GM06990 (cell line): Measurements from ENCODE around the gene FAM170B.

Experiments
- DNase-seq: peaks from one replicate; pipeline ENCODE4 v3.0.0-alpha.2; 2011; ENCODE audit not compliant: insufficient read length; ENCODE audit errors: extremely low read depth
- H3K27me3 ChIP-seq: replicated peaks from 2 replicates; pipeline ENCODE4 v1.6.0; 2011; ENCODE audit warnings: low read length; ENCODE audit not compliant: control insufficient read depth, insufficient read depth
- H3K36me3 ChIP-seq: 2 replicates; pipeline ENCODE4 v1.5.1; 2011; ENCODE audit warnings: low read length; ENCODE audit not compliant: control insufficient read depth, insufficient read depth
- H3K4me3 ChIP-seq: replicated peaks from 2 replicates; pipeline ENCODE4 v1.5.1; 2011; ENCODE audit warnings: low read depth, mild to moderate bottlenecking, control low read depth, low read length
- CTCF ChIP-seq: IDR thresholded peaks from 2 replicates; pipeline ENCODE4 v1.5.1; 2011; ENCODE audit warnings: low read length, control low read depth, mild to moderate bottlenecking, inconsistent platforms; ENCODE audit not compliant: insufficient read depth, poor library complexity, severe bottlenecking

Gene FAM170B

GRCh38 chr10:49132362-49132737, 1.5 kb downstream of the FAM170B start:
- no peak for DNase-seq
- Histone ChIP-seq H3K27me3 (no peaks in the 10 kb centered on the region), H3K36me3 (no peaks in the 10 kb centered on the region), H3K4me3 (no peak overlapping the region)
- no peak for TF ChIP-seq CTCF

GRCh38 chr10:49131507-49132361, 2.1 kb downstream of the FAM170B start:
- no peaks in the 10 kb centered on the region for H3K27me3 ChIP-seq
- TF ChIP-seq CTCF: no peak
- H3K4me3 ChIP-seq: no peak overlapping the region
- no peaks in the 10 kb centered on the region for H3K36me3 ChIP-seq
- DNase-seq: no peak

GRCh38 chr10:49129376-49129775, 4.4 kb downstream of the FAM170B start:
- no peaks in the 10 kb centered on the region for H3K36me3 ChIP-seq
- no peak overlapping the region for H3K4me3 ChIP-seq
- TF ChIP-seq CTCF: no peak
- no peak for DNase-seq
- H3K27me3 ChIP-seq: no peaks in the 10 kb centered on the region

GRCh38 chr10:49128854-49129253, 5.0 kb downstream of the FAM170B start:
- no peak for DNase-seq
- Histone ChIP-seq H3K4me3 (no peak overlapping the region), H3K27me3 (no peaks in the 10 kb centered on the region), H3K36me3 (no peaks in the 10 kb centered on the region)
- no peak for TF ChIP-seq CTCF

GRCh38 chr10:49123981-49124950, 9.6 kb downstream of the FAM170B start:
- Histone ChIP-seq H3K36me3 (no peaks in the 10 kb centered on the region), H3K4me3 (no peak overlapping the region), H3K27me3 (no peaks in the 10 kb centered on the region)
- no peak for TF ChIP-seq CTCF
- DNase-seq: no peak
